DMS 273 (cell line): Measurements from ENCODE around the gene SMS.
A peak's percentile ranks its signal among the peaks of the same experiment; 100 is the strongest.
"Not testable (repeated sequence)": the region's sequence is repeated elsewhere in the genome, so short reads cannot be mapped to it uniquely, and the experiment has no call there.

Experiments
- DNase-seq: peaks from one replicate; lab custom pipeline; 2025; ENCODE audit not compliant: unreplicated experiment; lab: John Stamatoyannopoulos, UW

The SMS gene

DNA sequence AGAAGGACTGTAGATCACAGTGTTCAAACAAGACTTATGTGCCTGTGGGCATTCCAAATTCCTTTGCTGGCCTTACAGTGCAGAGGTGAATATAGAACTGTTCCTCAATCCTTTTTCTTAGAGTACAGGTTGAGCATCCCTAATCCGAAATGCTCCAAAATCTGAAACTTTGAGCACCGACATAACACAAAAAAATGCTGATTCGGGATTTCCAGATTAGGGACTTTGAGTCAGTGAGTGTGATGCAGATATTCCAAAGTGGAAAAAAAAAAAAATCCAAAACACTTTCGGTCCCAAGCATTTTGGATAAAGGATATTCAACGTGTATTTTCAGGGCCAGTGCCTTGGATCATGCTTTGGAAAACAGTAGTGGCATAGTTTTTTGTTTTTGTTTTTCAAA, 9.2 kb downstream of the SMS start:
- no peak for DNase-seq

DNA sequence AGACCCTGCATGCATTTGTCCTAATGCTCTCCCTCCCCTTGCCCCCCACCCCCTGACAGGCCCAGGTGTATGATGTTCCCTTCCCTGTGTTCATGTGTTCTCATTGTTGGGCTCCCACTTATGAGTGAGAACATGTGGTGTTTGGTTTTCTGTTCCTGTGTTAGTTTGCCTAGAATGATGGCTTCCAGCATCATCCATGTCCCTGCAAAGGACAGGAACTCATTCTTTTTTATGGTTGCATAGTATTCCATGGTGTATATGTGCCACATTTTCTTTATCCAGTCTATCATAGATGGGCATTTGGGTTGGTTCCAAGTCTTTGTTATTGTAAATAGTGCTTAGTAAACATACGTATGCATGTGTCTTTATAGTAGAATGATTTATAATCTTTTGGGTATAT, 10.0 kb downstream of the SMS start:
- DNase-seq, result not testable (repeated sequence)

DNA sequence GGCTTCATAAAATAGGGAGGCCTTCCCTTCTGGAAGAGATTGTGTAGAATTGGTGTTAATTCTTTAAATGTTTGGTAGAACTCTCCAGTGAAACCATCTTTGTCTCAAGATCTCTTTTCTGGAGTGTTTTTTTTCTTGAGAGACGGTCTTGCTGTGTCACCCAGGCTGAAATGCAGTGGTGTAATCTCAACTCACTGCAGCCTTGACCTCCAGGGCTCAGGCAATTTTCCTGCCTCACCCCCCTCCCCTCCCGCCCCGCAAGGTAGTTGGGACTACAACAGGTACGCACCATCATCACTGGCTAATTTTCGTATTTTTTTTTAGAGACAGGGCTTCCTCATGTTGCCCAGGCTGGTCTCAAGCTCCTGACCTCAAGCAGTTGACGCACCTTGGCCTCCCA, 12.1 kb downstream of the SMS start:
- DNase-seq, result no peak

DNA sequence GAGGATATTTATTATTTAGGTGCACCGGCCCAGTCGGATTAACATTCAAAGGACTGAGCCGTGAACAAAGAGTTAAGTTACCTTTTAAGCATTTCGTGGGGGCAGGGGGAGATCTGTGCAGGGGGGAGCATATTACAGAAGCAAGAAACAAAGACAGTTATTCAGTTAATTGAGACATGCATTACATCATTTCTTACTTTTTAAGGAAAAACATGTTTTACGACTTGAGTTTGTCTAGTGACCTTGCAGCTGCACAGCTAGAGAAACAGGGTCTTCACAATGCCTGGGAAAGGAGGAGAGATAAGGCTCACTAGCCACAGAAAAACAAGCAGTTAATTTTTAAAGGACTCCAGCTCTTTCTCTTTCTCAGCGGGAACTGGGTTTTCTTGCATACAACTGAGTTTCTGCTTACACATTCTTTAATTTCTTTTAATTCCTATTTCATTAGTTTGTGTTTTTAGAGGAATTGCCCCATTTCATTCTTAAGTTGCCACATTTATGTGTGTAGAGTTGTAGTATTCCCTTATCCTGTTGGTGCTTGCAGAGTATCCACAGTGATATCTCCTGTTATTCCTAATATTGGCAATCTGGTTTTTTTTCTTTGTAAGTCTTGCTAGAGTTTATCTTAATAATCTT, 12.8 kb downstream of the SMS start:
- DNase-seq, result not testable (repeated sequence)

- no peak for DNase-seq
Measured at GRCh38 chrX:21955403-21956189, 15.1 kb downstream of the SMS start.

DNA sequence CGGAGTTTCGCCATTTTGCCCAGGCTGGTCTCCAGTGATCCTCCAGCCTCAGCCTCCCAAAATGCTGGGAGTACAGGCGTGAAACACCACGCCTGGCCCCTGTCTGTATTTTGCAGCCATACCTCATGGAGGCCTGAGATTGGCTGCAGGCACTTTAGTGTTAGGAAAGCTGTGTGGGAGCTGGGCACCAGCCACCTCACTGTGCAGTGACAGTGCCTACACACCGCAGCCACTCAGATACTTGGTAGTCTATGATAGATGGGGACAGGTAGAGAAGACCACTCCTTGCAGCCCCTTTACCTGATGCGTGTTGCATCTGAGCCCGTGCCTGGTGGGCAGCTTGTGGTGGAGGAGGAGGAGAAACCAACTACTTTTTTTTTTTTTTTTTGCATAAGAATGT, 16.3 kb downstream of the SMS start:
- DNase-seq, result no peak

DNA sequence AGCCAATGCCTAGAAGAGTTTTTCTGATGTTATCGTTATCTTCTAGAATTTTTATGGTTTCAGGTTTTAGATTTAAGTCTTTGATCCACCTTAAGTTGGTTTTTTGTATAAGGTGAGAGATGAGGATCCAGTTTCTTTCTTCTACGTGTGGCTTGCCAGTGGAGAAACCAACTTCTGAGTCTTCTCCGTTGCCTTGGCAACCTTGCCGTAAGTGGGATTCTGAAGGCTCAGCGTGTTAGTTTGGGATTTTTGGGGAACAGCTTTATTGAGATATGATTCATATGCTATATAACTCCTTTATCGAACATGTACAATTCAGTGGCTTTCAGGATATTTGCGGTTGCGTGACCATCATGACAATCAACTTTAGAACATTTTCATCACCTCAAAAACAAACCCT, 17.7 kb downstream of the SMS start:
- no peak for DNase-seq

DNA sequence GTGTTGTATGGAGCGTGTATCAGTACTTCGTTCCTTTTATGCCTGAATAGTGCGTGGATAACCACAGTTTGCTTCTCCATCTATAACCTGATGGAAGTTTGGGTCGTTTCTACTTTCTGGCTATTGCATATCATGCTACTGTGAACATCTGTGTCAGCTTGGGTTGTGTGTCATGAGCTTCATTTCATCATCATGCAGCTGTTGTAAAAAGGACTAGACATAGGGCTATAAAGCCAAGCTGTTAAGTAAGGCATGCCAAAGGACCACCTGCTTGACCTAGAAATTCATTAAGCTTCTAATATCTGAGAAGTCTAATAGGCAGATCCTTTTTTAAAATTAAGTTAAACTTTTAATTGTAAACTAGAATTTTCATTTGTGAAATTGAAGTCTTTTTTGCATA, 18.4 kb downstream of the SMS start:
- peak; percentile 85 for DNase-seq

GRCh38 chrX:21959362-21960051, 19.0 kb downstream of the SMS start:
- DNase-seq, result no peak

DNA sequence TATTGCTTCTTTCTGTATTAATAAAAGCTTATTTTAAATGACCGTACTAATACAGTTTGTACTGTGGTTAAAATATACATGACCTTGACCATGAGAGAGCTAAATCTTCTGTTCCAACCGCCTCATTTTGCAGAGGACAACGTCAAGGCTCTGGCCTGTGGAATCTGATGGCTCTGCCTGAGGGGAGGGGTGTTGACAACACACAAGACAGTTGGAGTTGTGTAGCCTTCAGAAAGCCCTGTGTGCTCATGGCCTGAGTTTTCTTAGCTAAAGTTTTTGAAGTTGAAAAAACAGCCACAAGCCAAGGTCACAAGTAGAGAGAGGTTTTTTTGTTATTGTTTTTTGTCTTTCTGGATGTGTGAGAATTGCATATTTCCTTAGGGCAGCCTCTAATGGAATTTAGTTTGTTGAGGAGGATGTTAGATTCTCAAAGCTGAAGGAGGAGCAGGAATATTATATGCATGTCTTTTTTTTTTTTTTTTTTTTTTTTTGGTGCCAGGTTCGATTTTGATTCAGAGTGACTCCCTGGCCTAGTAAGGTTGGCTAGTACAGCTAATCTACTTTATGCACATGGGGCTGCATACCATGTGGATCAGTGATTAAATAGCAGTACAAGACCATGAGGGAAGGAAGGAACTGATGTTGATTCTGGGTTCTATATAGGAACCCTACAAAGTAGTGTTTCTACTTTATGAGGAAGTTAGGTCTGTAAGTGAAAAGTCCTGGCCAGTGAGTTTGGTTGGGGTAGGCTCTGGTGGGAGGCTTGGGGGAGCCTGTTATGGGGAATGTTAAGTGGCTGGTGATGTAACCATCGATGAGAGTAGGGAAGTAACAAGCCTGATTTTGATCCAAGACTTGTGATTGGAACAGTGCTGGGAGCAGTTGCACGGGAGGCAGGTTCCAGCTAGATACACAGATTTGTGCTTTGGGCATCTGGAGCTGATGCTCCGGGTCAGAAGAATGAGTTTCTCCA, 20.3 kb downstream of the SMS start:
- DNase-seq, result no peak

DNA sequence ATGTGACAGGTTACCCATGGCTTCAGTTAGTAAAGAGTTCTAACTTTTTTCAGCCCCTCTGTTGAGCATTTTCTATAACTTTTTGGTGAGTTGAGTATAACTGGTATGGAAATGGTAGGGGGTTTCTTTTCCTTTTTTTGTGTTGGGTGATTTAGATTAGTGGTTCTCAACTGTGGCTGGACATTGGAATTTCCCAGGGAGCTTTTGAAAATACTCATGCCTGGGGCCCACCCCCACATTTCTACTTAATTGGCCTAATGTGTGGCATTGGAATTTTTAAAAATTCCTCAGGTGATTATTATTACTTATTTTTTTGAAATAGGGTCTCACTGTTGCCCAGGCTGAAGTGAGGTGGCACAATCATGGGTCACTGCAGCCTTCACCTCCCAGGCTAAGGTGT, 21.9 kb downstream of the SMS start:
- DNase-seq, result no peak

GRCh38 chrX:21963269-21963668, 22.8 kb downstream of the SMS start:
- peak; percentile 40 for DNase-seq

- DNase-seq, result peak; percentile 58
Measured at GRCh38 chrX:21963731-21964405, 23.4 kb downstream of the SMS start.

- DNase-seq, result no peak
Measured at GRCh38 chrX:21966866-21967265, 26.4 kb downstream of the SMS start.

- DNase-seq, result no peak
Measured at GRCh38 chrX:21968333-21968732, 27.8 kb downstream of the SMS start.

GRCh38 chrX:21970326-21970725, 29.8 kb downstream of the SMS start:
- no peak for DNase-seq

DNA sequence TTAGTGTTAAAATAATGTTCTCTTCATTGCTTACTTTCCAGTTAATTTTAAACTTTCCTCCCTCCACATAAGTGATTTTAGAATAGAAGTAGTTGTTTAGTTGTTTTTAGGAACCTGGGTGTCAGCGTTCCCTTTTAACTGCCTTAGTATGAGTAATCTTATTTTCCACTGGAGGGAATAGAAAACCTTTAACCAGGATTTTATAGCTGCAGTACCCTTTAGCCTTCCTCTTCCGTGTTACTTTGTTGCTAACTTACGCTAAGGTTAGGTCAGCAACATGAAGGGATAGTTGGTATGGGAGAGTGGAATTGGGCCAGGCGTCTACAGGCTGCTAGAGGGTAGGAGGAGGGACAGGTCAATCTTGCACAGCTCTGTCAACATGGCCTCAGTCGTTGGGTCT, 31.5 kb downstream of the SMS start:
- DNase-seq, result no peak

DNA sequence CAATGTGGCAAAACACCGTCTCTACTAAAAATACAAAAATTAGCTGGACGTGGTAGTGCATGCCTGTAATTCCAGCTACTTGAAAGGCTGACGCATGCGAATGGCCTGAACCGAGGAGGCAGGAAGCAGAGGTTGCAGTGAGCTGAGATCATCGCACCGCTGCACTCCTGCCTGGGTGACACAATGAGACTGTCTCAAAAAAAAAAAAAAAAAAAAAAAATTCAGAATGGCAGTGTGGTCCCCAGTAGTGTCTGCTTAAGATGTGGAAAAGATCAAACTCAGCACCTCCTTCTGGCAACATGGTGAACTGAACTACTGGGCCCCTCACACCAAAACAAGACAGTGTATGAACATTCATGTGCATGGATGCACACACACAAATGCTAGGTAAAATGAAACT, 32.2 kb downstream of the SMS start:
- peak; percentile 33 for DNase-seq

DNA sequence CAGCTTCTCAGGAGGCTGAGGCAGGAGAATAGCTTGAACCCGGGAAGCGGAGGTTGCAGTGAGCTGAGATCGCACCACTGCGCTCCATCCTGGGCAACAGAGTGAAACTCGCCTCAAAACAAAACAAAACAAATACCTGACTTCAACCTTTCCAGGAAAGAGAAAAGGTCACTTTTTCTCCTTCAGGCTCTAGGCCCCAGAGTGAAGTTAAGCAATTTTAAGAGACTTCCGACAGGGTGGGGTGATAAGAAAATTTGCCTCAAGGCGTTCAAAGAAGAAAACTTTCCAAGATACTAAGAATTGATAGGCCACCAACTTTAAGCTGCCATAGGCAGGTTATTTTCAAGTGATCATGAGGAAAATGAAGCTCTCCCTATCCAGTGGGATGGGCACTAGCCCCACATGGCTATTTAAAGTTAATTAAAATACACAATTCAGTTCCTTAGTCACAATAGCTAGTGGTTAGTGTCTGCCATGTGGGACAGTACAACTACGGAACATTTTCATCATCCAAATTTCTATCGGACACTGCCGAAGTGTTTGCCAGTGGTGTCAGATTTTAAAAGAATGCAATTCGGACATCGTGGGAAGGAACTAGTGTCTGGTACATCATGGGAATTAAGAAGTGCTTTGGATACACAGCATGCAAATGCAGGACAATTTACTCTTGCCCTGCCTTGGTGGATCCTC, 33.0 kb downstream of the SMS start:
- no peak for DNase-seq

DNA sequence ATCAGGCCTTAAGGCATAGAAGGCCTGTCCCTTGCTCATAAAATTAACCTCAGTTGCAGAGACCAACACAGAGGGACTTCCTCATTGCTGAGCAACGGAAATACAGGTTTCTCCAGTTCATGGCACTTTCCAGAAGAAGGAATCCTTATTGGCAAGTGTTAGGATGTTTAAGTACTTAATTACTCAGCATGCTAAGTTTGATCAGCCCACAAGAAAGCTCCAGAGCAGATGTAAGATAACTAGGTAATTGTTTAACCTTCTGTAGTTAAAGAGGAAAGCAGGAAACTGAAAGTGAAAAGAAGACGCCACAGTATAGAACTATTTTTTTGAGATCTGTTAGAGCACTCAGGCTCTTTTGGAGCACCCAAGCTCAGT, 33.5 kb downstream of the SMS start:
- no peak for DNase-seq
